ENCODE measurements around the gene SCIN.
A peak's percentile ranks its signal among the peaks of the same experiment; 100 is the strongest.
"Not testable (repeated sequence)": the region's sequence is repeated elsewhere in the genome, so short reads cannot be mapped to it uniquely, and the experiment has no call there.

Gene SCIN

DNA sequence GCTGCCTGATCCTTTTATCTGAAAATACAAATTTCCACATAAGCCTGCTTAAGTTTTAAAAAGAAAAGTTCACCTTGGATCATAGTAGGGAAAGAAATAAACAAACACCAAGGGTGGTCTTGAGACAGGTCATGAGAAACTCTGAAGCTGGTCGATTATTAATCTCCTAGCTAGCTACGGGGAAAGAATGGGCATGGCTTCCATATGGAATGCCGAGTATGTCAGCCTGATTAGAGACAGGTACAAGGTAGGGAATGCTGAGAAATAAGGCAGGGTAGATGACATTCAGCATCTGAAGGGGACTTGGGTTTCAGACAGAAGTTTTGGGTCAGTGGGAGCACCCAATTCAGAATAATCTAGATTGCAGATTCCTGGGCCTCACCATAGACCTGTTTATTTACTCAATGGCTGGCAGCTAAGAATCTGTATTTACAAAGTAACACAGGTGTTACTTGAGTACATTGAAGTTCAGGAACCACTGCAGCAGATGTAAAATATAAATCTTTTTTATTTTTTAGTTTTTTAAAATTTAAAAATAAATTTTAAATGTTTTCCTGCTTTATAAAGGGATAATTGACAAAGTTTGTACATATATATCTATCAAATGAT is 49.0 kb downstream of the SCIN start:
- no peak for DNase-seq (ENCODE audit: low spot score)

- no peak for DNase-seq (ENCODE audit: low spot score)
Measured at GRCh38 chr7:12620371-12620770, 49.9 kb downstream of the SCIN start.

DNA sequence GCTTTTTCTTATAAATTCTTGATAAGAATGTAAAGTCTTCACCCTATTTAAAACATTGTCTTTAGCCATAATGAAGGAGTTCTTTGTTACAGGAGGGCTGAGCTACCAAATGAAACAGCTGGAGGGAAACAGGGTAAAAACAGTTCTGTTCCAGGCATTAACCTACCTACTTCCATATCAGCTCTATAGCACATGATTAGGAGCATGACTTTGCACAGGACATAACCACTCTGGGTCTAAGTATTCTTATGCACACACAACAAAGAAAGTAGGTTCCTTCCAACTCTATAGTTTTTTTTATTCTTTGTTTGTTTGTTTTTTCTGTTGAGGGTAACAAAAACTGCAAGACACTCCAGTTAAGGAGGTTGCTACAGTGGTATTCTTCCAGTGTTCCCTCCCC is 52.7 kb downstream of the SCIN start:
- no peak for DNase-seq (ENCODE audit: low spot score)

DNA sequence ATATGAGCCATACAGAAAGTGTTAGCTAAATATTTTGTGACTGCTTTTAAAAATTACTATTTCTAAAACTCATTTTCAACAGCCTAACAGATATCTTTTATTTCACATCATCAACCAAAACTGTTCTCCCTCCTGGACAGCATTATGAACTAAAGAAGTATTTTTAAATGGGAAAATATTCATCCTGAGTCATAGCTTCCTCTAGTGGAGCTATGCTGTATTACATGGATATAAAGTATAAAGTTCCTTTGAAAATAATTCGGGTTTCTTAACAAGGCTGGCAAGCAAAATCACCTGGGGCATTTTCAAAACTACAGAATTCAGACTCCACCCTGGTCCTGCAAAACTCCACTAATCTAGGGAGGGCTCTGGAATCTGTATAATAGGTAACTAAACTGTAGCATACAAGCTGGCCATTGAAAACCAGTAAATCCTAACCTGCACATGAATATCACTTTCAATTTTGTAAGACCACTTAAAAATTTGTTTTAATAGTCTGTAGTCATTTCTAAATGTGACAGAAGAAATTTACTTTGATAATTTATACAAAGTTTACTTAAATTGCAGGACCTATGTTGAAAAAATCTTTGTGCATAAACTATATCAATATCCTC is 53.5 kb downstream of the SCIN start:
- no peak for DNase-seq (ENCODE audit: low spot score)

DNA sequence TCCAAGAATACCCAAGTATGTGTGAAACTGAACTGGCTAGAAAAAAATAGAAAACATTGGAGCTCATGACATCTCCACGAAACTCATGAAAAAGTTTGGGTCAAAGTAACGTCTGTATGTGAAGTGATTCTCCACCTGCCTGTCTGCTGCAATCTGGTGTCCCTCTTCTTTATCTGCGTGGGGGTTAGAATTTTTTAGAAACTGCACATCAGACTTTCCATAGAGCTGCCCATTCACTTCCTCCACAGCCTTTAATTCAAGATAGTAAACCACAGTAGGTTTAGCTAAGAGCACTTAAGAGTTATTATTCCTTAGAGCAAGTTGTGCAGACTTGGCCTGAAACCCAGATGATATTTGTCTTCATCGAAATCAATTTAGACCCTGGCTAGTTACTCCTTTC is 55.3 kb downstream of the SCIN start:
- DNase-seq (ENCODE audit: low spot score) = no peak

GRCh38 chr7:12629816-12630512 is 59.4 kb downstream of the SCIN start:
- no peak for DNase-seq (ENCODE audit: low spot score)

DNA sequence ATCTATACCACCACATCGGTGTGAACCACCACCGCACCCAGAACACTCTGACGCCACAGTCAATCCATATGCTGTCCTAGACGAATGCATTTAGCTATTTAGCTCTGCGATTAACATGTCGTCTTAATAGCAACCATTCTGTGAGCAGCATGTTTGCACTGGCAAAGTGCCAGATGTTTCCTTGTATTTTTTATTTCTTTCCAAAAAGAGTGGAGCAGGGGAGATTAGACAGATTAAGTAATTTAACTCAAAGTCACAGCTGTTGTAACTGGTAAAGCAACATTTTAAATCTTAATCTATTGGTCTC is 59.9 kb downstream of the SCIN start:
- no peak for DNase-seq (ENCODE audit: low spot score)

DNA sequence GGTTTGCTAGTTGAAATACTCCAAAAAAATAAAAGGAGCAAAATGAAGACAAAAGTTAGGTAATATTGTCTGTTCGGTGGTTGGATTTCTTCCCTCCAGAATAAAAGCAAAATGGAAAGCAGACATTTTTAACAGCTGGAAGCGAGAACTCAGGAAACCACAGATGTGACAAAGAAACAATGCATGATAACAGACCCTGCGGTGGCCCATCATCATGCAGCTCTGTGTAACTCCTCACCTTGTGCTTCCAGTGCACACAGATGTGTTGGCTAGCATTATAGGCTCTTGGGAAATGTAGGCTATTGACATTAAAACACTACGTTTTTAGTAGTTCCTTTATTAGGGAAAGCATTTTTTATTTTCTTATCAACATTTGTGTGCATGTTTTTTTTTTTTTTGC is 63.1 kb downstream of the SCIN start:
- DNase-seq (ENCODE audit: low spot score) = no peak

GRCh38 chr7:12635830-12636229 is 65.3 kb downstream of the SCIN start:
- DNase-seq (ENCODE audit: low spot score) = no peak

- no peak for DNase-seq (ENCODE audit: low spot score)
Measured at GRCh38 chr7:12637328-12637727, 66.8 kb downstream of the SCIN start.

- DNase-seq (ENCODE audit: low spot score) = no peak
Measured at GRCh38 chr7:12637819-12638592, 67.5 kb downstream of the SCIN start.

DNA sequence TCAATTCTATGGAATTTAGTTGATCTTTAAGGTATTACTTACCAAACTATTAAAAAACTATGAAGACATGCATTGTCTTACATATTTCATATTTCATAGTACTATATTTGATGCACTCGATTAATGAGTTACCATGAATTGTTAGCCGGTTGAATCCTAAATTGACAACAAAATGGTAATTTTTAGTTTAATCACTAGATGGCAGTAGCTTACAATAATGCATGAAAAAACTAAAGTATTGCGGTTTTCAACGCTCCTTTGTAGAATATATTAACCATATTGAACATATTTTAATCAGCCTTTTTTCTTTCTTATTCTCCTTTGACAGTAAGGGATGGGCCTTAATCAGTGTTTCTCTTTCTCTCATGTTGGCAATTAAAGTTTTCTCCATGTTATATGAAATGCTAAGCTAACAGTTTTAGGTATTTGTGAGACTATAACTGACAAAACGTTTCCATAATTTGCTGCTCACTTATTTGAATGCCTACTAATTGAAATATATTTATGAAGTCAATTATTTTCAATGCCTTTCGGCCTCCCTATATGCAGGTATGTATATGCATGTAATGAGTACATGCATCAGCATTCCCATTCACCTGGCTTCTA is 68.4 kb downstream of the SCIN start:
- no peak for DNase-seq (ENCODE audit: low spot score)

GRCh38 chr7:12640299-12641096 is 70.0 kb downstream of the SCIN start:
- no peak for DNase-seq (ENCODE audit: low spot score)

- DNase-seq (ENCODE audit: low spot score) = no peak
Measured at GRCh38 chr7:12641196-12641595, 70.7 kb downstream of the SCIN start.

- DNase-seq (ENCODE audit: low spot score) = no peak
Measured at GRCh38 chr7:12642508-12642907, 72.0 kb downstream of the SCIN start.

GRCh38 chr7:12643001-12643643 is 72.6 kb downstream of the SCIN start:
- DNase-seq (ENCODE audit: low spot score) = no peak

- no peak for DNase-seq (ENCODE audit: low spot score)
Measured at GRCh38 chr7:12643644-12644043, 73.1 kb downstream of the SCIN start.

DNA sequence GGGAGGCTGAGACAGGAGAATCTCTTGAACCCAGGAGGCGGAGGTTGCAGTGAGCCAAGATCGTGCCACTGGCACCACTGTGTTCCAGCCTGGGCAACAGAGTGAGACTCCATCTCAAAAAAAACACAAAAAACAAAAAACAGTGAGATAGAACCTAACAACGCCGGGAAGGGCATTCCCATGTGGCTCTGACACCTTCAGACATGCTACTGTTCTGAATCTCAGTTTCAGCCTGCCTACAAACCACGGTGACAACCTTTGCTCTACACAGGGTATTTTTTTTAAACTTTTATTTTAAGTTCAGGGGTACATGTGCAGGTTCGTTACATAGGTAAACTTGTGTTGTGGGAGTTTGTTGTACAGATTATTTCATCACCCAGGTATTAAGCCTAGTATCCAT is 74.7 kb downstream of the SCIN start:
- not testable (repeated sequence) for DNase-seq (ENCODE audit: low spot score)

DNA sequence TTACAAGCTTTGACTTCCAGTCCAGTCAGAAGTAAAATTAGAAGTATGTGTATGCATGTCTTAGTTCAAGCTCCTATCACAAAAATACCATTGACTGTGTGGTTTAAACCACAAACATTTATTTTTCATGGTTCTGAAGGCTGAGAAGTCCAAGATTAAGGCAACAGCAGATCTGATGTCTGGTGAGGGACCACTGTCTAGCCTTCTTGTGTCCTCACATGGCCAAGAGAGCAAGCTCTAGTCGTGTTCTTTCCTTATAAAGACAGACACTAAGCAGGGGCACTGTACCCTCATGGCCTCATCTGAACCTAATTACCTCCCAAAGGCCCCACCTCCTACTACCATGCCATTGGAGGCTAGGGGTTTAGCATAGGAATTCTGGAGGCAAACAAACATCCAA is 75.6 kb downstream of the SCIN start:
- DNase-seq (ENCODE audit: low spot score) = no peak

GRCh38 chr7:12647364-12648219 is 77.1 kb downstream of the SCIN start:
- peak; percentile 36 for DNase-seq (ENCODE audit: low spot score)
